TTC549 (cell line): ENCODE measurements around the gene GNG13.
"Not testable (repeated sequence)": the region's sequence is repeated elsewhere in the genome, so short reads cannot be mapped to it uniquely, and the experiment has no call there.

Experiments
- FAIRE-seq: peaks from 2 replicates; lab custom pipeline; 2012; peaks lifted over from hg19 to GRCh38; lab: Jason Lieb, UNC

The GNG13 gene

GRCh38 chr16:799948-800833, at the start of gene GNG13:
Gene GNG13, minus strand, starts transcription at chr16:800734. Its CDS starts 1,657 bp downstream, at chr16:799077.
- no peak for FAIRE-seq

GRCh38 chr16:848510-849253, 48.1 kb upstream of the GNG13 start:
- FAIRE-seq: no peak

DNA sequence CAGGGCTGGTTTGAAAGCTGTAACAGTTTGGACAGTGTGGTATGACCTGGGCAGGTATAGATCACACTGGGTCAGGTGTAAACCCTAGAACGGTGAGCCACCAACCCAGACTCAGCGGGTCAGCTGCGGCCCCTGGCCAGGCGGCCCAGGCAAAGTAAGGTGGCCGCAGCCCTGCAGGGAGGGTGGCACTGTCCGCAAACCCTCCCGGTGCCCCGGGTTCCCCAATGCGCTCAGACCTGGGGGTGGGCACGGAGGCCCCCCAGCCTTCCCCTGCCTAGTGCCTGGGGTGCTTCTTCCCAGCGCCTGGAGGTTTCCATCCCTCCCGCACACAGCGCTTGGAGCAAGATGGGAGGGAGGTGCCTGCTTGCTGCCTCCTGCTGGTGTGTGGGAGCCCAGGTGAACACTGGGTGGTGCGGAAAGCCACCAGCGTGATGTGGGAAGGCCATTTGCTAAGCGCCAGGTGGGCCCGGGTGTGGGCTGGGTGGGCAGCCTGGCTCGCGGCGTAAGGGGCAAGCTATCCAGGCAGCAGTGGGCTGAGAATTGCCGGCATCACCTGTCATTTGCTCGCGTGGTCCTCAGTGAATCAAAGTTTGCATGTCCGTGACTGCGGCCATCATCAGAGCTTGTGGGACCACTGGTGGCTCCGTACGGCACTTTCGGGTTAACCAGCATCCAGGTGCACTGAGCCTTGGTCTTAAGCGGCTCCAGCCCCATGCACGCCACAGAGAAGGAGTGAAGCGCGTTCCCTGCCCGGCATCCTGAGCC, 47.3 kb upstream of the GNG13 start:
- FAIRE-seq: no peak

- FAIRE-seq: no peak
Measured at GRCh38 chr16:847151-847550, 46.6 kb upstream of the GNG13 start.

GRCh38 chr16:845351-845745, 44.8 kb upstream of the GNG13 start:
- no peak for FAIRE-seq

- FAIRE-seq: no peak
Measured at GRCh38 chr16:844638-845350, 44.3 kb upstream of the GNG13 start.

GRCh38 chr16:843771-844170, 43.2 kb upstream of the GNG13 start:
- no peak for FAIRE-seq

GRCh38 chr16:842711-843560, 42.4 kb upstream of the GNG13 start:
- no peak for FAIRE-seq

- no peak for FAIRE-seq
Measured at GRCh38 chr16:842061-842476, 41.5 kb upstream of the GNG13 start.

- no peak for FAIRE-seq
Measured at GRCh38 chr16:841455-842060, 41.0 kb upstream of the GNG13 start.

DNA sequence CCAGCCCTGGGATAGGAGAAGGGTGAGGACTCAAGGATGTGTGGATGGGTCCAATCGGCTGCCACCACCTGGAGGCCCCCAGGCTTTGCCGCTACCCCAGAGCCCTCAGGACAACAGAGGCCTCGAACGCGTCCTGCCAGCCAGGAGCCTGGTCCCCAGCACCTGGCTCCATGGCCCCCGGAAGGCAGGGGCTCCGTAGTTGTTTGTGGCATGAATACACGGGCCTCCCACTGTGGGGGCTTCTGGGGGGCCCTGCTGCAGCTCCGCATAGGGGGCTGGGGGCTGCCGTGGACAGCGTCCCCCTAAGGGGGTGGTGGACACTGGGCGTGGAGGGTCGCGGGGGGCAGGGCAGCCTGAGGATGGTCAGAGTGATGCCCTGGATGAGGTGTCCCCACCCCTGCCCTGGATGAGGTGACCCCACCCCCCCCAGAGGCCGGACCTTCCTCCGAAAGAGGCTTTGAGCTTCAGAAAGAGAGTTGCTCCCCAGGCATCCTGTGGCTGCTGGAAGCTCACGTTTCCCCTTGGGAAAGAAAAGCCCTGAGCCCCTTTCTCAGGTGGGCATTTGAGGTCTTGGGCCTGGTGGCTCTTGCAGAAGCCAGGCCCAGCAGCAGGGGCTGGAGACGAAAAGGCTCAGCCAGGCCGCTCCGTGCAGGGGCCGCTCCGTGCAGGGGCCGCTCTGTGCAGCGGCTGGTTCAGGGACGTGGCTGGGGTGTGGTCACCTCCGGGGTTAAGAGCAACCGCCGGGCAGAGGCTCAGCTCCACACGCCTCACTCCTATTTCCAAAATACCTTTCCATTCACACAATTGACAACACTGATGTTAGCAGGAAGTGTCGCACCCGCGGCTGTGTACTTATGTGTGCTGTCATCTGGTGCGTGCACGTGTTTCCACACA, 40.3 kb upstream of the GNG13 start:
- no peak for FAIRE-seq

- no peak for FAIRE-seq
Measured at GRCh38 chr16:839643-840408, 39.3 kb upstream of the GNG13 start.

DNA sequence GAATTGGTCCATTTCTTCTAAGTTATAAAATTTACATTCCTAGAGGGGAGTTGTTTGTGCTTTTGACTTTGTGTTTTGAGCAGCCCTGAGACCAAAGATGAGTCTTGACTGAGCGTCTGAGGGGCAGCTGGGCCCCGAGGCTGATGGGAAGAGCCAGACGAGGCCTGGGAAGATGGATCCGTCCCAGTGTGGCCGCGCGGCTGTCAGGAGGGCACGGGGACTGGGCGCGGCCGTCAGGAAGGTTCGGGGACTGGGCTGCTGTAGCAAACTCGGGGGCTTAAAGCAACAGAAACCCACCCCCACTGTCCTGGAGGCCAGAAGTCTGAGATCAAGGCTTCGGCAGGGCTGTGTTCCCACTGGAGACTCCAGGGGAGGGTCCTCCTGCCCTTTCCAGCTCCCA, 38.2 kb upstream of the GNG13 start:
- no peak for FAIRE-seq

- FAIRE-seq: not testable (repeated sequence)
Measured at GRCh38 chr16:836822-837221, 36.3 kb upstream of the GNG13 start.

DNA sequence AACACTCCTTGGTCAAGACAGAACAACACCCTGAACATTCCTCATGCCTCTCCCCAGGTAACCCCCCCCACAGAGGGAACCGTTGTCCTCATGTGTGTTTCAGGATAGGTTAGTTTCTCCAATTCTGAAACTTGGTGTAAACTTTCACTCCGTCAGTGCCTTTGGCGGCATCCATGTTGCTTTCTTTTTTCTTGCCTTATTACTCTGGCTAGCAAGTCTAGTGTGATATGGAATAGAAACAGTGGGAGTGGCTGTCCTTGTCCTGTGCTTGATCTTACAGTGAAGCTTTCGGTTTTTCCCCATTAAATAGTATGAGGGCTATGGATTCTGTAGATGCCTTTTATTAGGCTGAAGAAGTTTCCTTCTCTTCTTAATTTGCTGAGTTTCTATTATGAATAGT, 35.7 kb upstream of the GNG13 start:
- FAIRE-seq: no peak

DNA sequence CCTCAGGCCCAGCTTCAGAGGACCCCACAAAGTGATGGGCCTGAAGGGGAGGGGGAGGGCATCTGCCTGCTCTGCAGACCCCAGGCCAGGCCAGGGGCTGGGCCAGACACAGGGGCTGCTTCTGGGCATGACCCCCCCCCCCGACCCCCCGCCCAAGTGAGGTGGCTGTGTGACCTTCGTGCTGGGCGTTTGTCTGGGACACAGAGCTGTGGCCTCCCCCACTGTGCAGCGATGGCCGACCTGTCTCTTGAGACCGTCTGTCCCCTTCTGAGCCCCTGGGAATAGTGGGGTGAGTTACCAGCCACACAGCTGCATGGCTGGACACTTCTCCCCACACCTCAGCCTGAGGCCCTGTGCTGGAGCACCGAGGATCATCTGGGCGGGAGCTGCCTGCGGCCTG, 34.8 kb upstream of the GNG13 start:
- no peak for FAIRE-seq

DNA sequence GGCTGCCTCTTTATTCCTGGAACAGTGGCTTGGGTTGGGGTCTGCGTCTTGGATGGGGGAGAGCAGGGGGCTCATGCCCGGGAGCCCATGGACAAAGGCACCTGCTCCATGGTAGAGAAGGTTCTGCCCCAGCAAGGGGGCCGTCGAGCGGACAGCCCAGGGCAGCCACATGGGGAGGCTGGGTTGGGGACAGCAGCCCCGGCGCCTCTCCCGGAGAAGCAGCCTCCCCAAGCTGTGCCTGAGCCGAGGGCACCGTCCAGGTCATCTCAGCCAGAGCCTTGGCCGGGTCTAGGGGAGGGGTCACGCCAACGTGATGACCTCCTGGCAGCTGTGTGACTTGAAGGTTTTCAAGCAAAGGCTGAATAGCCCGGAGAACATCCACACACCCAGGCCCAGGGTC, 32.9 kb upstream of the GNG13 start:
- no peak for FAIRE-seq

GRCh38 chr16:832652-833336, 32.3 kb upstream of the GNG13 start:
- no peak for FAIRE-seq
